Measurements from ENCODE around the gene AEBP2.
"Not testable (repeated sequence)": the region's sequence is repeated elsewhere in the genome, so short reads cannot be mapped to it uniquely, and the experiment has no call there.

AEBP2 gene

DNA sequence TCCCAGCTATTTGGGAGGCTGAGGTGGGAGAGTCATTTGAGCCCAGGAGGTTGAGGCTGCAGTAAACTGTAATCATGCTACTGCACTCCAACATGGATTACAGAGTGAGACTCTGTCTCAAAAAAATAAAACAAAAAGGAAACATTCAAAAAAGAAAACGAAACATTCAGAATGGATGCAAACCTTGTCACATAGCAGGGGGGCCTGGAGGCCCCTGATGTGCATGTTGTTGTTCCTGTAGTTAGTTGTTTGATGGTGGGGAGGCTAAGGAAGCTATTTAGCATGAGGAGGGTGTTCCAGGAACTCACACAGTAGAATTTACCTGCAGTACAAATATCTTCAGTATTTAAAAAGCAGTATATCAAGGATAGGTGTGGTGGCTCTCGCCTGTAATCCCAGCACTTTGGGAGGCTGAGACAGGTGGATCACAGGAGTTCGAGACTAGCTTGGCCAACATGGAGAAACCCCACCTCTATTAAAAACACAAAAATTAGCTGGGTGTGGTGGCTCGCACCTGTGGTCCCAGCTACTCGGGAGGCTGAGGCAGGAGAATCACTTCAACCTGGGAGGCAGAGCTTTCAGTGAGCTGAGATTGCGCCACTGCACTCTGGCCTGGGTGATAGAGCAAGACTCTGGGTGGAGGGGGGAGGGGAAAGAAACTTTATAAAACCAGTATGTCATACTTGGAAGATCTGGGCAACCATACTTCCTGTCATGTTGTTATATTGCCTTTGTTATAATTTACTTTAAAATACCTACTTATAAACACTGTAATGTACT, 17.6 kb upstream of the AEBP2 start:
- no peak for DNase-seq

DNA sequence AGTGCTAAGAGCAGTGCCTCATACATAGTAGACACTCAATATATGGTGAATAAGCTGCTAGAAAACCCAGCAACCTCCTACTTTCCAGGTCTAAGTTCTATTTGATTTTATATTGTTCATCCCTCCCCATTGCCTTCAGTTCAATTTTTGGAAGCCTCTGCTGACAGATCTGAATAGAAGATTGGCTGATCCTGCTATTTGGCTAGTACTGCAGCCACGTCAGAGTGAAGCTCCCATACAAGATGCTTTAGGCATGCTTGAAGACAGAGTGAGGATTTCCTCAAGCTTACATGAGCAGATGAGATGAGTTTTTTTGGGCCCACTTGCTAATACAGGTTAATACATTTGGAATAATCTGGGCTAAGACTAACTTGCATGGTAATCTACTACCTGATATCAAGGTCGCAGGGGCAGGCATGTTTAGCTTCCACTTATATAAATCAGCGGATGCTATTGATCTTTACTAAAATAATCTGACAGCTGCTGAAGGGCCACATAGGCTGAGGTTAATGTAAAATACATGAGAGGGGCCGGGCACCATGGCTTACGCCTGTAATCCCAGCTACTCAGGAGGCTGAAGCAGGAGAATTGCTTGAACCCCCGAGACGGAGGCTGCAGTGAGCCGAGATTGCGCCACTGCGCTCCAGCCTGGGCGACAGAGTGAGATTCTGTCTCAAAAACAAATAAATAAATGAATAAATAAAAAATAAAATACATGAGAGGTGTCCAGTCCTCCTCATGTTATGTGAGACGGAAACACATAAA, 15.9 kb upstream of the AEBP2 start:
- DNase-seq, result no peak

GRCh38 chr12:19428246-19428645, 11.0 kb upstream of the AEBP2 start:
- DNase-seq, result no peak

- not testable (repeated sequence) for DNase-seq
Measured at GRCh38 chr12:19429491-19429890, 9.8 kb upstream of the AEBP2 start.

GRCh38 chr12:19430988-19431387, 8.3 kb upstream of the AEBP2 start:
- DNase-seq, result no peak

DNA sequence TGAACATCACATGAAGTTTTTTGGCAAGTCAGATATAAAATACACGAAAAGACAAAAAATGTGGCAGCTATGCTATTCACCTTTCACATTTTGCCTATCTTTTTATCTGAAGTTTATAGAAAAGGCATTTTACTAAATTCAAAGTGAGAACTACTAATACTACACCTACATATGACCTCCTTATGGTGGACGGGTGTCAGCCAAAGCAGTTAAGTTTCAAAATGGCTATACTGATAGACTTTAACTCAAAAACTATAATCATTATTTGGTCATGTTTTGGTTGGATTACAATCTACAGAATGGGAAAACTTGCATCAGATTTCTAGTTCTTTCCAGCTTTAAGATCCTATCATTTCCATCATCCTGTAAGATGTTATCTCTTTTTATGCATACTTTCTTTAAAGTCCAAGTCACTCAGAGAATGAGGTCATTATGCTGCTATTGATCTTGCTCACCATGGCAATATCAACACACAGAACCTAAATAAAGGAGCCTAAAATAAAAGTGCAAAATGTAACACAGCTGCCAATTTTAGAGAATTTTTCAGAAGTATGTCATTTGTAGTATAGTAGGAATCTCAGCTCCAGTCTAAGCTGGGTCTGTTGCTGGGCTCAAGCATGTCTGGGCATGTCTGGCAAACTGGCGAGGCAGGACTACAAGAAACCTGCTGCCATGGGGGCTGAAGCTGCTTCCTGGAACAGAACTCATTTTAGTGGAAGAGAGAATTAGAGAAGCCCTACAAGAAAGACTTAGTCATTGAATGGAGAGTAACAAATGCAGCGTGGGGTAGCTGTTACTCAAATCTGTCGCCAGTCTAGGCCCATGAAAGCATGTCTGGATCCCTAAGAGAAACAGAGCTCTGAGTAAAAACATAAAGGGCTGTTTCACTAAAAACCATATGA, 7.6 kb upstream of the AEBP2 start:
- no peak for DNase-seq

DNA sequence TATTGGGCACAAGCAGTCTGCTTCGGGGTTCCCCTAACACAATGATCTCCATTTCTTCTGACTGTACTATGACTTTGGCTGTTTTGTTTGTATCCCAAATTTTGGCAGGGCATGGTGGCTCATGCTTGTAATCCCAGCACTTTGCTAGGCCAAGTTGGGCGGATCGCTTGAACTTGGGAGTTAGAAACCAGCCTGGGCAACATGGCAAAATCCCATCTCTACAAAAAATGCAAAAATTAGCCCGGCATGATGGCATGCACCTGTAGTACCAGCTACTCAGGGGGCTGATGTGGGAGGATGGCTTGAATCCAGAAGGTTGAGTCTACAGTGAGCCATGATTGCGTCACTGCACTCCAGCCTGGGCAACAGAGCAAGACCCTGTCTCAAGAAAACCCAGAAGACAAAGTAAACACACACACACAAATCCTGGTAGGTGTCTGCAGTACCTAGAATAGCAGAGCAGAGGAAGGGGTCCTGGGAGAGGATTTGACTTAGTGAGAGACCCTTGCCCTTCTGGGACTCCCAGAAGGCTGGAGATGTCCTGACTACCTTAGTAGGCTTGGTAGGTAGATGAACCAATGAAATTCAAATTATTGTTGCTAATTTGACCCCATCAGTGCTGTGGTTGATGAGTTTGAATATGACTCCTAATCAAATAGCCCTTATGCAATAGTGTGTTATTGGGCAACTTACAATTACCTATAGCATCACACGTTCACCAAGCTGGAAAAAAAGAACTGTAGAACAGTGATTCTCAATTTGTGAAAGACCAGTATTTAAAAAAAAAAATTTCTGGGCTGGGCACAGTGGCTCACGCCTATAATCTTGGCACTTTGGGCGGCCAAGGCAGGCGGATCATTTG, 6.8 kb upstream of the AEBP2 start:
- DNase-seq, result no peak

DNA sequence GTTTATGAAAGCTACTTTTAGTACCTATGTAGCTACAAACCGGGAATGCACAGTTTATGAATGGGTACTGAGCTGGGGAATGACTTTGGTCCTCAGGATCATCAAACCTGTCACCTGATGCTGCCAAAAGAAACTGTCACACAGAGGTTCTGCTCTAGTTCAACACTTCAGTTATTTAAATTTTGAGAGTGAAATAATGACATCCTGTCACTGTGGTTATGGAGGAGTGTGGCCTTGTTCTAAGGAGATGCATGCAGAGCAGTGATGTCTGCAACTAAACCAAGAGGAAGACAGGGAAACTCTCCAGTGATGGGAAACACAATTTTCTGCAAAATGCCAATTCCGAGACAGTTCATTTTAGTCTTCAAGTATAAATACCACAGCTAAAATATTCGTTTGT, 4.8 kb upstream of the AEBP2 start:
- no peak for DNase-seq

DNA sequence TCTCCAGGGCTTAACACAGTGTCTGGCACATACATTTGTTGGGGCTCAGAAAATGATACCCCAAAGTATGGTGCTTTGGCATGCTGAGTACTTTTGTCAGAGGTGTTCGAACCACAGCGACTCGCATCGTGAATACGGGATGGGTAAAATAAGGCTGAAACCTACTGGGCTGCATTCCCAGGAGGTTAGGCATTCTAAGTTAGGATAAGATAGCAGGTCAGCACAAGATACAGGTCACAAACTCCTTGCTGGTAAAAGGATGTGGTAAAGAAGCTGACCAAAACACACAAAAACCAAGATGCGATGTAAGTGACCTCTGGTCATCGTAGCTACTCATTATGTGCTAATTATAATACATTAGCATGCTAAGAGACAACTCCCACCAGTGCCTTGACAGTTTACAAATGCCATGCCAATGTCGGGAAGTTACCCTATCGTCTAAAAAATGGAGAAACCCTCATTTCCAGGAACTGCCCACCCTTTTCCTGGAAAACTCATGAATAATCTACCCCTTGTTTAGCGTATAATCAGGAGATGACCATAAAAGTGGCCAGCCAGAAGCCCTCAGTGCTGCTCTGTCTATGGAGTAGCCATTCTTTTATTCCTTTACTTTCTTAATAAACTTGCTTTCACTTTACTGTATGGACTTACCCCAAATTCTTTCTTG, 3.3 kb upstream of the AEBP2 start:
- DNase-seq, result no peak

- no peak for DNase-seq
Measured at GRCh38 chr12:19436931-19437330, 2.4 kb upstream of the AEBP2 start.

GRCh38 chr12:19437996-19438395, 1.3 kb upstream of the AEBP2 start:
- no peak for DNase-seq

DNA sequence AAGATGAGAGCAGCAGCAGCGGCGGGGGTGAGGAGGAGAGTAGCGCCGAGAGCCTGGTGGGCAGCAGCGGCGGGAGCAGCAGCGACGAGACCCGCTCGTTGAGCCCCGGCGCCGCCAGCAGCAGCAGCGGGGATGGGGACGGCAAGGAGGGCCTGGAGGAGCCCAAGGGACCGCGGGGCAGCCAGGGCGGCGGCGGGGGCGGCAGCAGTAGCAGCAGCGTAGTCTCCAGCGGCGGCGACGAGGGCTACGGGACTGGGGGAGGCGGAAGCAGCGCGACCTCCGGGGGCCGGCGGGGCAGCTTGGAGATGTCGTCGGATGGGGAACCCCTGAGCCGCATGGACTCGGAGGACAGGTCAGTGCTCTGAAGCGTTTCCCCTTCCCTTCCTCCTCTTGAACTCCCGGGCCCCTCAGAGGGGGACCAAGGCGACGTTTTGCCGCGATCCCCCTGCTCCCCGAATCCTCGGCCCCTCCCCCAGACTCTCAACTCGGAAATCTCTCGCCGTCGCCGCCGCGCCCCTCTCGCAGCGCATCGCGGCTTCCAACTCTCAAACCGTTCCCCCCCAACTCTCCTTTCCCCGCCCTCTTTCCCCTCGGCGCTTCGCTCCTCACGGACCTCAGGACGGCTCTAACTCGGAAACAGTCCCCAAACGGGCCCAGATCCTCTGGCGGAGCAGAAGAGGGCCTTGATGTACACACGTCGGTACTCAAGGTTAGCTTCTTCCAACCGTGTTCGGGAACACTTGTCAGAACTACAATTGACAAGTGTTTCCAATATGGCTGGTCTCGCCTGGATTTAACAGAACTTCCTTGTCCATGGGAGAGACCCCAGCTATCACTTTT, 947 bp downstream of the AEBP2 start:
- DNase-seq, result no peak

DNA sequence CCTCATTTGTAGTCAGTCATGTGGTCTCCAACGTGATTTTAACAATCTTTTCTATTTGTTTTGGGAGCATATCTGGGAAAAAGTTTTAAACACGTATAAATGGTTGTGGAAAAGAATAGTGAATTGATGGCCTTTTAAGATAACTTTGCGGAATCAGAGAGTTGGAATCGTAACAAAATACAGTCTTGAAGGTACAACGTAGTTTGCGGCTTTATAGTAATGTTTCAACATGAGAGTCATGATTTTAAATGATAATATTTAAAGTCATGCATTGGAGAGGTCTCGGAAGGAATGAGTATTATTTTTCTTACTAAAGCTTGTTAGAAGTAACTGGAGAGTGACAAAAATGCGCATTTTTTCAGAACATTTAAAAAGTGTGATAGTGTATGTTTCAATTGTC, 1.6 kb downstream of the AEBP2 start:
- no peak for DNase-seq

- DNase-seq, result no peak
Measured at GRCh38 chr12:19443585-19443984, 4.3 kb downstream of the AEBP2 start.

GRCh38 chr12:19444097-19444496, 4.8 kb downstream of the AEBP2 start:
- no peak for DNase-seq

DNA sequence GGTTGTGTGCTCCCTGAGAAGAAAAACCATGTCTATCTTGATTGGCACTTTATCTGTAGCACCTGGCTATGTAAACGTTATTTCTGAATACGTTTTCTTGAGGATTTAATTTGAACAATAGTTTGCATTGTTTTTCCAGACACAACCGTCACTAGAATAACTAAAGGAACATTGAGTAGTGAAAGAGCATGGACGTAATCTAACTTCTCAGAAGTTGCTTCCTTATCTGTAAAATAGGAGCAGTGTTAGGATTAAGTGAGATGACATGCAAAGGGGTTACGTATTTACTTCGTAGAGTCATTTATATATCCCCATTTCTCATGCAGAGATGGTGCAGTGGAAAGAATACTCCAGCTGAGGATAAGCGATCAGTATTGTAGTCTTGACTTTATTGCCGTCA, 8.1 kb downstream of the AEBP2 start:
- no peak for DNase-seq

GRCh38 chr12:19449814-19450213, 10.5 kb downstream of the AEBP2 start:
- DNase-seq, result no peak

DNA sequence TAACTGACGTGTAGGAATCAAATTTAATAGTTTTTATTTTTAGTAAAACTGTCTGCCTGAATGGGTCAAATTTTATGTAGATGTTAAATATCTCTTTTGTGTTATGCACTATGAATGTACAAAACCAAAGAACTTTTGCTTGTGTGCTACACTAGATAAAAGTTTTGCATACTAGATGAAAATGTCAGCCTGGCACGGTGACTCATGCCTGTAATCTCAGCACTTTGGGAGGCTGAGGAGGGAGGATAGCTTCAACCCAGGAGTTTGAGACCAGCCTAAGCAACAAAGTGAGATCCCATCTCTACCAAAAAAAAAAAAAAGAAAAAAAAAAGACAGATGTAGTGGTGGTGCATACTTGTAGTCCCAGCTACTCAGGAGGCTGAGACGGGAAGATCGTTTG, 11.1 kb downstream of the AEBP2 start:
- DNase-seq, result no peak

GRCh38 chr12:19451196-19451595, 11.9 kb downstream of the AEBP2 start:
- DNase-seq, result no peak

GRCh38 chr12:19453961-19454360, 14.7 kb downstream of the AEBP2 start:
- DNase-seq, result no peak

GRCh38 chr12:19454837-19455236, 15.5 kb downstream of the AEBP2 start:
- DNase-seq, result no peak

Measured in NCI-H524 treated with DMSO at 0.1 percent for 48 hours (cell line).